Body of pancreas (tissue), 4 donors: ENCODE measurements around the gene AATF.

Source experiments
- POLR2A ChIP-seq, 3 donors: fragments of 450-650 bp; IDR thresholded peaks; one replicate each; pipeline ENCODE4 v1.6.1; 2016; ENCODE audit warnings: antibody characterized with exemption in 3 of 3, mild to moderate bottlenecking in 2 of 3
- TF ChIP-seq, protein P1 (sequence below), 7 experiments: fragments of 450-650 bp in 4 of 7; fragments of 200-600 bp in 3 of 7; sonication (generic) in 3 of 7; IDR thresholded peaks; one replicate each; pipeline ENCODE4 v1.5.1; 2016 to 2019; ENCODE audit warnings: antibody characterized with exemption in 7 of 7

DNA sequence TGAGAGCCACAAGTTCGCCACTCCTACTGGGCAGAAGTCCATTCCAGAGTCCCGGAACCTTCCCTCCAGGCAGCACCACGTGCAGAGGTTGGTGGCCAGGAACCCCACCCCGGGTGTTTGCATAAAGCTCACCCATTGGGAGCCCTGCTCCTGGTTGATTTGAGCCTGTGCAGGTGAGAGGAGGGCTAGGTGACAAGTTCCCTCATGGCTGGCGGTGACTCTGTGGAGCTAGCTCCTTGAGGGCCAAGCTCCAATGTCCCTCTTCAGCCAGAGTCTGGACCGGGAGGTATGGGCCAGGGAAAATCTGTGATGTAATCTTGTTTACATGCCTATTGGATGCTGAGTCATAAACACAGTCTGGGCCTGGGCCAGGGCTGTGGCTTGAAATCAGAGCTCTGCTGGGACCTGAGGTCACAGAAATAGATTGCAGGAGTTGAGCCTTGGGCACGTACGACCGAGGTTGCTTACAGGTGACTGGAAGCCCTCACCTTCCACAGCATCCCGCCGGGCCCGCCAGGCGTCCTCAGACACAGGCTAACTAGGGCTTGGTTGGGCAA lies 118.9 kb downstream of the AATF start:
- TF ChIP-seq, protein P1, sequence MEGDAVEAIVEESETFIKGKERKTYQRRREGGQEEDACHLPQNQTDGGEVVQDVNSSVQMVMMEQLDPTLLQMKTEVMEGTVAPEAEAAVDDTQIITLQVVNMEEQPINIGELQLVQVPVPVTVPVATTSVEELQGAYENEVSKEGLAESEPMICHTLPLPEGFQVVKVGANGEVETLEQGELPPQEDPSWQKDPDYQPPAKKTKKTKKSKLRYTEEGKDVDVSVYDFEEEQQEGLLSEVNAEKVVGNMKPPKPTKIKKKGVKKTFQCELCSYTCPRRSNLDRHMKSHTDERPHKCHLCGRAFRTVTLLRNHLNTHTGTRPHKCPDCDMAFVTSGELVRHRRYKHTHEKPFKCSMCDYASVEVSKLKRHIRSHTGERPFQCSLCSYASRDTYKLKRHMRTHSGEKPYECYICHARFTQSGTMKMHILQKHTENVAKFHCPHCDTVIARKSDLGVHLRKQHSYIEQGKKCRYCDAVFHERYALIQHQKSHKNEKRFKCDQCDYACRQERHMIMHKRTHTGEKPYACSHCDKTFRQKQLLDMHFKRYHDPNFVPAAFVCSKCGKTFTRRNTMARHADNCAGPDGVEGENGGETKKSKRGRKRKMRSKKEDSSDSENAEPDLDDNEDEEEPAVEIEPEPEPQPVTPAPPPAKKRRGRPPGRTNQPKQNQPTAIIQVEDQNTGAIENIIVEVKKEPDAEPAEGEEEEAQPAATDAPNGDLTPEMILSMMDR (IDR thresholded peaks at IDR 0.05), result no peak
- TF ChIP-seq POLR2A (IDR thresholded peaks at IDR 0.05), result no peak
